B cell (primary cell): ENCODE data around the gene UNCX. TPM values are rescaled to one million over a fixed set of nuclear protein-coding genes. Genes with fewer than 3 reads are reported as not detected.

ENCODE experiments used
- ATAC-seq: fragments of 200-7000 bp; cut with Tn5 transposase; one replicate; pipeline ENCODE4 v1.10.0; 2021; ENCODE audit warnings: low read depth, mild to moderate bottlenecking, moderate number of reproducible peaks, moderate library complexity
- CTCF ChIA-PET: fragments of 350-600 bp; sonication (Branson Sonifier 250); formaldehyde crosslinking; loops from one replicate; lab custom pipeline; 2021; ENCODE audit warnings: antibody characterized with exemption, inconsistent platforms; lab: Charles Lee
- POLR2A ChIA-PET: fragments of 350-600 bp; sonication (Branson Sonifier 250); formaldehyde crosslinking; loops from one replicate; lab custom pipeline; 2021; ENCODE audit warnings: antibody characterized with exemption; lab: Charles Lee
- DNase-seq: peaks from one replicate; pipeline ENCODE4 v3.0.0; 2013
- H2AFZ ChIP-seq: 2 replicates; pipeline ENCODE4 v1.6.1; 2012; ENCODE audit warnings: mild to moderate bottlenecking, low read depth, low read length; ENCODE audit not compliant: insufficient read depth, poor library complexity, severe bottlenecking
- H3K27ac ChIP-seq, 2 donors: 1 replicate in 1 of 2; 2 replicates in 1 of 2; pipeline ENCODE4 v1.5.1; 2012 to 2013; ENCODE audit warnings: low read length in 2 of 2, mild to moderate bottlenecking in 2 of 2, moderate library complexity in 1 of 2
- H3K27me3 ChIP-seq, 4 experiments: fragments of 200-600 bp in 1 of 4; sonication (generic) in 1 of 4; replicated peaks in 1 of 4; 1 replicate in 2 of 4; 2 replicates in 2 of 4; pipeline versions ENCODE4 v1.6.1 to v1.7.0; 2013 to 2016; ENCODE audit warnings: low read length in 3 of 4, mild to moderate bottlenecking in 2 of 4, mixed read lengths in 1 of 4, moderate library complexity in 1 of 4; ENCODE audit not compliant: insufficient read depth in 4 of 4, control insufficient read depth in 3 of 4; ENCODE audit errors: control extremely low read depth in 1 of 4
- H3K36me3 ChIP-seq, 2 experiments: replicated peaks in 1 of 2; 1 replicate in 1 of 2; 2 replicates in 1 of 2; pipeline versions ENCODE4 v1.6.1 to v1.7.1; 2013; ENCODE audit warnings: low read length in 1 of 2; ENCODE audit not compliant: insufficient read depth in 2 of 2, control insufficient read depth in 1 of 2; ENCODE audit errors: control extremely low read depth in 1 of 2, extremely low read depth in 1 of 2
- H3K4me1 ChIP-seq, 2 donors: fragments of 200-600 bp in 1 of 2; sonication (generic) in 1 of 2; 1 replicate in 1 of 2; 2 replicates in 1 of 2; pipeline versions ENCODE4 v1.5.1 to v1.6.1; 2013 to 2017; ENCODE audit warnings: low read length in 2 of 2; ENCODE audit not compliant: control insufficient read depth in 2 of 2, insufficient read depth in 2 of 2
- H3K4me2 ChIP-seq: replicated peaks from 2 replicates; pipeline ENCODE3; 2012; ENCODE audit warnings: mild to moderate bottlenecking, low read depth, low read length; ENCODE audit not compliant: poor library complexity, severe bottlenecking
- H3K4me3 ChIP-seq, 5 experiments: fragments of 200-600 bp in 1 of 5; sonication (generic) in 1 of 5; 1 replicate in 3 of 5; 2 replicates in 2 of 5; pipeline versions ENCODE4 v1.5.1 to v1.7.0; 2011 to 2016; ENCODE audit warnings: low read length in 4 of 5, mild to moderate bottlenecking in 4 of 5, low read depth in 2 of 5, control low read depth in 1 of 5, moderate library complexity in 1 of 5; ENCODE audit not compliant: insufficient read depth in 1 of 5; ENCODE audit errors: control extremely low read depth in 1 of 5, extremely low read depth in 1 of 5
- H3K79me2 ChIP-seq: fragments of 200-600 bp; sonication (generic); one replicate; pipeline ENCODE4 v1.6.0; 2016; ENCODE audit warnings: low read length; ENCODE audit not compliant: control insufficient read depth, insufficient read depth
- H3K9ac ChIP-seq: fragments of 200-600 bp; sonication (generic); 2 replicates; pipeline ENCODE4 v1.6.1; 2017; ENCODE audit warnings: mild to moderate bottlenecking, low read length, moderate library complexity
- H3K9me3 ChIP-seq, 3 donors: one replicate each; pipeline versions ENCODE4 v1.6.1 to v1.7.1; 2013; ENCODE audit warnings: low read length in 2 of 3; ENCODE audit not compliant: control insufficient read depth in 2 of 3, insufficient read depth in 1 of 3; ENCODE audit errors: control extremely low read depth in 1 of 3
- H4K20me1 ChIP-seq: 2 replicates; pipeline ENCODE4 v1.6.0; 2012; ENCODE audit warnings: mild to moderate bottlenecking, low read length; ENCODE audit not compliant: insufficient read depth, control insufficient read depth, poor library complexity, severe bottlenecking
- H3K27ac Mint-ChIP-seq: one replicate; pipeline ENCODE4 v1.8.0; 2021; ENCODE audit warnings: mixed read lengths
- H3K27me3 Mint-ChIP-seq: one replicate; pipeline ENCODE4 v1.8.0; 2021; ENCODE audit warnings: mixed read lengths
- H3K4me1 Mint-ChIP-seq: one replicate; pipeline ENCODE4 v1.8.0; 2021; ENCODE audit warnings: mixed read lengths
- H3K4me3 Mint-ChIP-seq: one replicate; pipeline ENCODE4 v1.8.0; 2021; ENCODE audit warnings: mixed read lengths
- H3K9me3 Mint-ChIP-seq: one replicate; pipeline ENCODE4 v1.8.0; 2022; ENCODE audit warnings: mixed read lengths; ENCODE audit not compliant: insufficient read depth
- CTCF ChIP-seq: fragments of 200-600 bp; IDR thresholded peaks from one replicate; pipeline ENCODE4 v1.8.0; 2022; ENCODE audit warnings: antibody characterized with exemption, mild to moderate bottlenecking
- EZH2 ChIP-seq: IDR thresholded peaks from 2 replicates; pipeline ENCODE4 v1.6.1; 2012; ENCODE audit warnings: borderline replicate concordance, low read depth, mild to moderate bottlenecking, moderate library complexity, low read length; ENCODE audit not compliant: insufficient read depth, poor library complexity, severe bottlenecking
- WGBS: methylation state at CpG from one replicate; pipeline ENCODE4 v1.1.5; 2013; ENCODE audit warnings: missing lambda C conversion rate; ENCODE audit not compliant: insufficient coverage; 5-methylcytosine and 5-hydroxymethylcytosine counted together
- intact Hi-C: fragments of 100-400 bp; cut with micrococcal nuclease; formaldehyde crosslinking; loops from one replicate; pipeline ENCODE4 v1.10.0; 2022
- polyA plus RNA-seq: library from polyadenylated mRNA; depleted of rRNA; stranded (reverse); fragments of >200 nt; gene quantifications from 2 replicates; pipeline ENCODE4 v1.2.3, GENCODE V29; 2012
- total RNA-seq, 2 donors: library from RNA; stranded (reverse); fragments of 120-200 nt in 1 of 2; gene quantifications; 1 replicate in 1 of 2; 2 replicates in 1 of 2; pipeline versions ENCODE4 v1.2.3 to v1.2.4, GENCODE V29; 2013 to 2022

The UNCX gene
- total and polyA plus RNA-seq, 2 donors (not counting 1 experiment from before 2014, with no cell fraction given), result not detected

- H2AFZ ChIP-seq, result no peak overlapping the region
- no peaks in the 10 kb centered on the region for H3K79me2 ChIP-seq
- POLR2A ChIA-PET, result no interaction called here
- no peak overlapping the region for H3K4me2 ChIP-seq
- no peaks in the 10 kb centered on the region for H3K4me1 Mint-ChIP-seq
- peaks cover 10% of the 10 kb centered on the region for H3K27me3 Mint-ChIP-seq
- DNase-seq (no peak), ATAC-seq (no peak)
- no peaks in the 10 kb centered on the region for H4K20me1 ChIP-seq
- TF ChIP-seq CTCF, result no peak
- TF ChIP-seq EZH2, result no peak
- intact Hi-C loops, result no loop called here
- no peaks in the 10 kb centered on the region for H3K9me3 ChIP-seq
- no peak overlapping the region for H3K27ac ChIP-seq
- no peak overlapping the region for H3K27ac Mint-ChIP-seq
- H3K4me1 ChIP-seq, result no peaks in the 10 kb centered on the region
- 69% methylated on average over 13 of the region's 15 CpGs for WGBS
- H3K36me3 ChIP-seq, result no peaks in the 10 kb centered on the region
- H3K9ac ChIP-seq, result no peak overlapping the region
- H3K27me3 ChIP-seq, result peaks cover 0 to 16% (median 2%) of the 10 kb centered on the region in 4 experiments
- no peak overlapping the region for H3K4me3 Mint-ChIP-seq
- CTCF ChIA-PET, result no interaction called here
- no peaks in the 10 kb centered on the region for H3K9me3 Mint-ChIP-seq
- H3K4me3 ChIP-seq, result no peak overlapping the region
Observed at GRCh38 chr7:1197997-1198625, 34.6 kb upstream of the UNCX start.

GRCh38 chr7:1200045-1200444, 32.6 kb upstream of the UNCX start:
- WGBS, result 84% methylated on average over 18 of the region's 19 CpGs
- TF ChIP-seq EZH2, result no peak
- TF ChIP-seq CTCF, result no peak
- Mint-ChIP-seq H3K27ac (no peak overlapping the region), H3K4me1 (no peaks in the 10 kb centered on the region), H3K9me3 (no peaks in the 10 kb centered on the region), H3K4me3 (no peak overlapping the region), H3K27me3 (peaks cover 8% of the 10 kb centered on the region)
- Histone ChIP-seq H3K9me3 (no peaks in the 10 kb centered on the region), H4K20me1 (no peaks in the 10 kb centered on the region), H2AFZ (no peak overlapping the region), H3K27ac (no peak overlapping the region), H3K4me1 (no peaks in the 10 kb centered on the region), H3K79me2 (no peaks in the 10 kb centered on the region), H3K9ac (no peak overlapping the region), H3K4me3 (no peak overlapping the region), H3K36me3 (no peaks in the 10 kb centered on the region), H3K27me3 (peaks cover 0 to 2% (median 0%) of the 10 kb centered on the region in 4 experiments), H3K4me2 (no peak overlapping the region)
- POLR2A ChIA-PET, result no interaction called here
- no peak for ATAC-seq
- CTCF ChIA-PET, result no interaction called here
- no peak for DNase-seq
- intact Hi-C loops, result no loop called here
